KOPT-K1 (cell line): ENCODE data around the gene FZR1.
A peak's percentile ranks its signal among the peaks of the same experiment; 100 is the strongest.
"Not testable (repeated sequence)": the region's sequence is repeated elsewhere in the genome, so short reads cannot be mapped to it uniquely, and the experiment has no call there.

ENCODE experiments used
- H3K27ac ChIP-seq: fragments of 200-600 bp; sonication (generic); 2 replicates; pipeline ENCODE4 v1.5.1; 2016; ENCODE audit warnings: antibody characterized with exemption, mild to moderate bottlenecking, low read depth, low read length; ENCODE audit not compliant: poor library complexity, severe bottlenecking
- H3K36me3 ChIP-seq: fragments of 200-600 bp; sonication (generic); 2 replicates; pipeline ENCODE4 v1.5.1; 2017; ENCODE audit warnings: antibody characterized with exemption, mild to moderate bottlenecking, low read length, moderate library complexity; ENCODE audit not compliant: insufficient read depth
- H3K9me3 ChIP-seq: fragments of 200-600 bp; sonication (generic); 2 replicates; pipeline ENCODE4 v1.5.1; 2017; ENCODE audit warnings: antibody characterized with exemption, low read length, mild to moderate bottlenecking; ENCODE audit not compliant: insufficient read depth, poor library complexity, severe bottlenecking

Gene FZR1

DNA sequence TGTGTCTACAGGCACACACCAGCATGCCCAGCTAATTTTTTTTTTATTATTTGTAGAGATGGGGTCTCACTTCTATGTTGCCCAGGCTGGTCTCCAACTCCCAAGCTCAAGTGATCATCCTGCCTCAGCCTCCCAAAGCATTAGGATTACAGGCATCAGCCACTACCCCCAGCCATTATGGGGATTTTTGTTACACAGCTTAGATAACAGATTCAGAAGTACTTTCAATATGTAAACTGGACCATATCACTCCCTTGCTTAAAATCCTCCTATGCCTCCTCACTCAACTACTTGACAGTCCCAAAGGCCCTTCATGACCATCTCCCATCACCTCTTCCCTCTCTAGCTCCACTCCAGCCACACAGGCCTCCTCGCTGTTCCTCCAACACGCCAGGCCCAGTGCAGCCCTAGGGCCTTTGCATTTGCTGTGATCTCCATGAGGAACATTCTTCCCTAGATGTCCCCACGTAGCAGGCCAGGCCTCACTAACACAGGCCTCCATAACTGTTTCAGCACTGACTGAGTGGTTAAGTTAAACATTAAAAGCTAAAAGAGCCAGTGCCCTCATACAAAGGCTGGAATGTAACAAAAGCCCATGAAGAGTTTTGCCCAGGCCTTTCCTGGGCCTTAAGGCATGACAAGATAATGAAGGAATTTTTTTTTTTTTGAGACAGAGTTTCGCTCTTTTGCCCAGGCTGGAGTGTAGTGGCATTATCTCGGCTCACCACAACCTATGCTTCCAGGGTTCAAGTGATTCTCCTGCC lies 8.2 kb upstream of the FZR1 start:
- Histone ChIP-seq H3K9me3 (no peaks in the 10 kb centered on the region), H3K36me3 (peaks cover 17% of the 10 kb centered on the region), H3K27ac (no peak overlapping the region)

DNA sequence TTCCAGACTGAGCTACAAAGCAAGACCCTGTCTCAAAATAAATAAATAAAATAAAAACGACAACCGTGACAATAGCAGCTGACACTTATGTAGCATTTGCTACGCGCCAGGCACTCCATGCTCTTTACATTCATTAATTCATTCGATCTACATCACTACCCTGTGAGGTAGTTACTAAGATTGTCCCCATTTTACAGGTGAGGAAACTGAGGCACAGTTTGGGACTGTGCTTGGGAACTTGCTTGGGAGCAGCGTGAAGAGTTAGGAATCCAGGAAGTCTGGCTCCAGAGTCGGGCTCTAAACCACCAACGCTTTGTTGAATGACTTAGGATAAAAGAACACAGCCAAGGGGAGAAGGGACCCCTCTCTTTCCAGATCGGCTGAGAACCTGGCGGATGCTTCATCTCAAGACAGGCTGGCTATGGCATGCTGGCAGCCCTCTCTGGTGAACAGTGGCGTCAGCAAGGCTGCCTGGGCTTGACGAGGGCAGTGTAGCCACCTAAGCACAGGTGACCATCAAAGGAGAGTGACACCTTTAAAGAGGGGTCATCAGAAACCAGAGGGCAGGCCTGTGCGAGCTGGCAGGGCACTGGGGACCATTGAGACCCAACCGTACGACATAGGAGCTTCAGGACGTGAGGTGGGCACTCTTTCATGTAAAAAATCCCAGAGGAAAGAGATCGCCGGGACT lies 6.2 kb upstream of the FZR1 start:
- no peaks in the 10 kb centered on the region for H3K9me3 ChIP-seq
- H3K36me3 ChIP-seq: peaks cover 15% of the 10 kb centered on the region
- H3K27ac ChIP-seq: peak overlapping the region; percentile 96

DNA sequence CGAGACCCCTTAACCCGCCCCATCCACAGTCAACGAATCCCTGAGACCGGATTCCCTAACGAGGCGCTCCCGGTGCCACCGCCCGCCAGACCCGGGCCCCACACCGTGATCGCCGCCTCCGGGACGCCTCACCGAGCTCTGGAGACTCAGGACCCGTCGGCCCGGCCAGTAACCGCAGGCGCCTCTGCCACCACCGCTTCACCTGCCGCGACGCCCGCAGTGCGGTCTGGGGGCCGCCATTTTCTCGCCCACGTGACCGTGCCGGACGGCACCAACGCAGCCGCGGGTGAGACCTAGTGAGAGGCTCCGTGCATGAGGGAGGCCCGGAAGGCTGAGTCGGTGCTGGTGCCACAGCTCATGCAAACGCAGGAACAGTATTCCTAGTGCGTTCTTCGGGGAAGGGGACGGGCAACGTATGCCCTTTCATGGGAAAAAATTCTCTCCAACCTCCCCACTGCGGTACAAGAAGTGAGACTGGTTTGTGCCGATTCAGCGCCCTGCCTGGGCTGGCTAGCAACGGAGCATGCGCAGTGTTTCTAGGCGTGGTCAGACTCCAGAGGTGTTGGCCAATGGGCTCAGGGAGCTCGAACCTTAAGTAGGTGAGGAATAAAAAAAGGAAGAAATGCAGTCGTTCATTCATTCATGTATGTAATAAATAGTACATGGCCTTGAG lies 5.5 kb upstream of the FZR1 start, which contains the start of gene DOHH:
DOHH (minus strand) TSS at position 246 of the 673 bp plus-strand sequence. CDS start 3,860 bp downstream, outside the sequence.
- Histone ChIP-seq H3K9me3 (no peaks in the 10 kb centered on the region), H3K27ac (peak within 1 kb of the TSS; percentile 96), H3K36me3 (peaks cover 10% of the 10 kb centered on the region)

DNA sequence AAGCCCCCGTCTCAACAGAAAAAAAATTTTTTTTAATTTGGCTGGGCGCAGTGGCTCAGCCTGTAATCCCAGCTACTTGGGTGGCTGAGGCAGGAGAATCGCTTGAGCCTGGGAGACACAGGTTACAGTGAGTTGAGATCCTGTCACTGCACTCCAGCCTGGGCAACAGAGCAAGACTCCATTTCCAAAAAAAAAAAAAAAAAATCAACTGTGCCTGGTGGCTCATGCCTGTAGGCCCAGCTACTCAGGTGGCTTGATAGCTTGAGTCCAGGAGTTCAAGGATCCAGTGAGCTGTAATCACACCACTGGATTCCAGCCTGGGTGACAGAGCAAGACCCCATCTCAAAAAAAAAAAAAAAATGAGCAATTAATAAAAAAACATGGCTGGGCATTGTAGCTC lies 4.3 kb upstream of the FZR1 start:
- Histone ChIP-seq H3K36me3 (no peaks in the 10 kb centered on the region; the same call in 1 of the 2 replicates), H3K9me3 (no peaks in the 10 kb centered on the region), H3K27ac (no peak overlapping the region)

DNA sequence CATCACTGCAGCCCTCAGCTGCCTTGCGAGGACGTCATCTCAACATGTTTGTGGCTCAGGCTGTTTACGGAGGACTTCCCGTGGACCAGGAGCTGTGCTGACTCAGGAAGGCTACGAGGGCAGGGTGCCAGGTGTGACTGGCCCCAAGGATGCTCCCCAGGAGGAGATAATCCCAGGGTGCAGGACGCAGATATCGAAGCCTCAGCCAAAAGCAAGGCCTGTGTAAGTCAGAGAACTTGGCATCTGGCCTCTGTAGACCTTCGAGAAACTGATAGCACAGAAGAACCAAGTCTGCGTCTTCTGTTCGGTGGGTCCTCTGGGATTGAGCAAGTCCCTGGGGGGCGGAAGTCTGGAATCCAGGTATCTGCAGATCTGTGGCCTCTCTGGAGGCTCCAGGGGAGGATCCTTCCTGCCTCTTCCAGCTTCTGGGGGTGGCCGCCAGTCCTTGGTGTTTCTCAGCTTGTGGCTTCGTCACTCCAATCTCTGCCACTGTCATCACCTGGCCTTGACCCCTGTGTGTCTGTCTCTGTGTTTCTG lies 3.0 kb upstream of the FZR1 start:
- Histone ChIP-seq H3K27ac (no peak overlapping the region), H3K36me3 (peaks cover 7% of the 10 kb centered on the region), H3K9me3 (no peaks in the 10 kb centered on the region)

DNA sequence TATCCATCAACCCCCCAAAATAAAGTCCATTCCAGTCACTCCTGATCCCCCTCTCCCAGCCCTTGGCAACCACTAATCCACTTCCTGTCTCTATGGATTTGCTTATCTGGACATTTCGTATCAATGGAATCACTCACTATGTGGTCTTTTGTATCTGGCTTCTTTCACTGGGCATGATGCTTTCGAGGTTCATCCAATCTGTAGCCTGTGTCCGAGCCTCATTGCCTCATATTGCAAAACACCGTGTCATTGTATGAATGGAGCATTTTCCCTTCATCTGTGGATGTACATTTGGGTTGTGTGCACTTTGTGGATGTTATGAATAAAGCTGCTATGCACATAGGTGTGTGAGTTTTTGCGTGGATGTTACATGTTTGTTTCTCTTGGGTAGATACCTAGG lies 1.4 kb upstream of the FZR1 start:
- H3K36me3 ChIP-seq: peaks cover 23% of the 10 kb centered on the region
- peak overlapping the region; percentile 83 for H3K27ac ChIP-seq
- H3K9me3 ChIP-seq: no peaks in the 10 kb centered on the region

DNA sequence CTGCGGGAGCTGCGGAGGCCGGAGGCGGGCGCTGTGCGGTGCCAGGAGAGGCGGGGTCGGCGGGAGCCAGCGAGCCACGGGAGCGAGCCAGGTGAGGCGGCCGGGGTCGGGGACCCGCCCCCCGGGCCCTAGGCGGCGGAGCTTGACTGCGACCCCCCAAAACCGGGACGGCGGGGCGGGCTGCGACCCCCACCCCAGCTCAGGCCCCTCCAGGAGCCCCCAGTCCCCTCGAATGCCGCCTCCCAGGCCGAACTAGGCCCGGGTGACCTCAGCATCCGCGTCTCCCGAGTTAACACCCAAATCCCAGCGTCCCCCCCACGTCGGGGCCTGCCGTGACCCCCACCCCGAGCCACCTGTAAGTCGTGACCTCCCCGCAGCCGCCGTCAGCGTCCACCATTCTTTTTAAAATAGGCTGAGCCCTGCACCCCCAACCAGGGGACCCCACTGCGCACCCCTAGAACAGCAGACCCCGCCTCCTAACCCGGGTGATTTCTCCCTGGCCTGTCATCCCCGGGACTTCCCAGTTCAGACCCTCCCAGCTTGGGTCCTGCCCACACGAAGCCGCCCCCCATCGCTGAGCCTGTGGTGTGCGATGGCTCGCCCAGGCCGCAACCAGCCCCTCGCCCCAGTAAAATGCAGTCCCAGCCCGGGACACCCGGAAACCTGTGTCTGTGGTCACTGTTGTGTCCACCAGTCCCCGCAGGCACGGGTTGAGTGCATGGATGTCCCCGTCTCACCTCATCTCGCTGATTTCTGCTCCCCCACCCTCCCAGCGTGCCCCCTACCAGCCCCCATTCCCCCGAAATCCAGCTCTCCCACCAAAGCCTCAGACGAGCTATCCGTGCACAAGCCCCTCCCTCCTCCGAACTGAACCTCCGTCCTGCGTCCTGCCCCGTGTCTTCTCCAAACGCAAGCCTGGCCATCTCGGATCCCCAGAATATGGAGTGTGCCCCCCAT lies 551 bp downstream of the FZR1 start:
- peaks cover 42% of the 10 kb centered on the region for H3K36me3 ChIP-seq
- peak overlapping the region; percentile 83 for H3K27ac ChIP-seq

DNA sequence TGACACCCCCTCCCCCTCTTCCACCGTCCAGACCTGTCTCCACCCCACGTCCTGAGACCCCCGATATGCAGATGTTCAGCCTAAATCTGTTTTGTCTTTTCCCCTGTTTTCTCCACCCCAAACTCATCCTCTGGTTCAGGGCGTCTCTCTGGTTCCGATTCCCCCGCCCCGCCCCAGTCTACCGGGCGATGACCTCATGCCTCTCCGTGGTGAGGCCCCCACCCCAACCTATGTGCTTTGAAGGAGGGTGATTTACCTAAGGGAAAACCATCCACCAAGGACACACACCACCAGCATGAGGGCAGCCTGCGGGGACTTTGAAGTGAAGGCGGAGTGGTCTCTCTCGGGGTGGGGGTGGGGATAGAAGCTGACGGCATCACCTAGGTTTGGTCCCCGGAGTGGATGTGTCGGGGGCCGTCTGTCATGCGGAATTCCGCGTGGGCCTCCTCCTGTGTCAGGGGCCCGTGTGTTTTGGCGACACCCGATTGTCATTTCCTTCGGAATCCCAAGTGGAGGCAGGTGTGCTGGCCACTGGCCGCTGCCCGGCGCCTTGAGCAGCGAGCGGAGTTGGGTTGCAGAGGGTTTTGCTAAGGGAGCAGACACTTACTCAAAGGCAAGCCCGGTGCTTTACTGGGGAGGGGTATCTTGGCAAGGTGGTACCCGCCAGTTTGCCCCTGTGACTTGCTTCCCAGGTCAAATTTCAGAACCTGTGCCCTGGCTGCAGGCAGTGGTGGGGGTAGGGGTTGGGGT lies 1.4 kb downstream of the FZR1 start:
- Histone ChIP-seq H3K27ac (peak overlapping the region; percentile 83), H3K36me3 (peaks cover 51% of the 10 kb centered on the region), H3K9me3 (no peaks in the 10 kb centered on the region)

More for the DNA sequence above, 551 bp downstream of the FZR1 start:
- no peaks in the 10 kb centered on the region for H3K9me3 ChIP-seq

DNA sequence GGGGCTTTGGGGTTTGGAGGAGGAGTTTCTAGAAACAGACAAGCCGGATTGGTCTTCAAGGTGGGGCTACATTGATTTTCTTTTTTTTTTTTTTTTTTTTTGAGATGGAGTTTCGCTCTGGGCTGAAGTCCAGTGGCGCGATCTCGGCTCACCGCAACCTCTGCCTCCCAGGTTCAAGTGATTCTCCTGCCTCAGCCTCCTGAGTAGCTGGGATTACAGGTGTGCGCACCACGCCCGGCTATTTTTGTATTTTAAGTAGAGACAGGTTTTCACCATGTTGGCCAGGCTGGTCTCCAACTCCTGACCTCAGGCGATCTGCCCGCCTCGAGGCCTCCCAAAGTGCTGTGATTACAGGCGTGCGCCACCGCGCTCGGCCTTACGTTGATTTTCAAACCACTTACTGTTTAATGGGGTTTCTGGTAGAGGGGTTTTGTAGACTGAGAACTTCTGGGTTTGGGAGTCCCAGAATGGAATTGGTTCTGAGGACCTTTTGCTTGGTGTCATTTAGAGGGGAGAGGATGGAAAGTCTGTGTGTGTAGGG lies 2.1 kb downstream of the FZR1 start:
- not testable (repeated sequence) for H3K27ac ChIP-seq
- peaks cover 57% of the 10 kb centered on the region for H3K36me3 ChIP-seq

DNA sequence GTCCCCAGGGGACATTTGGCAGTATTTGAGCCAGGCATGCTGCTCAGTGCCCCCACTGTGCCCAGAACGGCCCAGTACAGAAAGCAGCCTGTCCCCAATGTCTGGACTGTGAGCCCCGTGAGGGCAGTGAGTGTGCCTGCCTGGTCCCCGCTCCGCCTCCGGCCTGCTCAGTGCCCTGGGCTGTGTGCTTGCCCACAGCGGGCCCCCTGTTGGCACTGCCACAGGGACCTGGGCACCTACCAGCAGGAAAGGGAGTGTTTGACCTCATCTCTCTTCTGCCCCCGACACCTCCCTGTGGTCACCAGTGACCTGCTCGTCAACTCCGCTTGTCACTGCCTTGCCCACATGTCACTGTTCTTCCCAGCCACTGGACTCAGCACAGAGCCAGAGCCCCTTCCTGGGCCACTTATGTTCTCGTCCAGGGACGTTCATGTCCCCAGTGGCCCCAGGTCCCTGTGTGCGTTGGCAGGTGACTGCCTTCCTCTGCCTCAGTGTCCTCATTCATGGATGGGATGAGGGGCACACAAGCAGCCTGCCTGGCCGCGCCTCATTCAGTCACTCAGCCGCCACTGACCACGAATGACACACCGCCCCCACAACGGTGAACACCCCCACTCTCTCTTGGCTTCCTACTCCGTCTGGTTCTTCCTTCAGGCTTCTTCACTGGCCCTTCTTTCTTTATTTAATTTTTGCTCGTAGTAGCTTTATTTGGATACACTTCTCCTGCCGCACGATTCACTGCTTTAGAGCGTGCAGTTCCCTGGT lies 2.8 kb downstream of the FZR1 start:
- Histone ChIP-seq H3K36me3 (peaks cover 65% of the 10 kb centered on the region), H3K27ac (no peak overlapping the region), H3K9me3 (no peaks in the 10 kb centered on the region)

More for the DNA sequence above, 2.1 kb downstream of the FZR1 start:
- not testable (repeated sequence) for H3K9me3 ChIP-seq

DNA sequence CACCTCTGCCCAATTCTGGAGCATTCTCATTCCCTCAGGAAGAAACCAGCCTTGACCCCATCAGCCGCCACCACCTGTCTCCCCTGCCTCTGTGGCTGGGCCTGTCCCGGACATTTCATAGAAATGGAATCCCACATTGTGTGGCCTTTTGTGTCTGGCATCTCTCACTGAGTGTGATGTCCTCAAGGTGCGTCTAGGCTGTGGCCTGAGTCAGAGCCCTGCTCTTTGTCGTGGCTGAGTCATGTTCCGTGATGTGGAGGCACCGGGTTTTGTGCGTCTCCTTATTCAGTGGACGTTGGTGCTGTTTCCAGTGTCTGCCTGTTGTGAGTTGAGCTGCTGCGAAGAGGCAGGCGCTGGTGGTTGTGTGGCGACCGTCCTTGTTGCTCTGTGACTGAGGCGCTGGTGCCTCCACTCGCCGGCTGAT lies 3.5 kb downstream of the FZR1 start:
- no peaks in the 10 kb centered on the region for H3K9me3 ChIP-seq
- H3K27ac ChIP-seq: no peak overlapping the region
- peaks cover 67% of the 10 kb centered on the region for H3K36me3 ChIP-seq

DNA sequence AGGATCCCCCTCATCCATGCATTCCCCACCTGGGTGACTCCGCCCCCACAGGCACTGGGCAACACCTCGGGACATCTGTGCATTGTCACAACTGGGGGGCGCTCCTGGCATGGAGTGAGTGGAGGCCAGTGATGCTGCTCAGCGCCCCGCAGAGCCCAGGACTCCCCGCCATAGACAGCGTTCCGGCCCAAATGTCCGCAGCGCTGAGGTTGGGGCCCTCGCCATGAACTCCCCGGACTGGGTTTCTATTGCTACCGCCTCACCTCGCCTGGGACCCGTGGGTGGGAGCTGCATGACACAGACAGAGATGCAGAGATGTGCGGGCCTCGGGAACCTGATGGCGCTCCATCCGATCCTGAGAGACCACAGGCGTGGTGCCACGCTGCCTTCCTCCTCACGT lies 4.6 kb downstream of the FZR1 start:
- Histone ChIP-seq H3K9me3 (no peaks in the 10 kb centered on the region), H3K36me3 (peaks cover 71% of the 10 kb centered on the region), H3K27ac (no peak overlapping the region)
